Ascending aorta (tissue), 2 donors: Measurements from ENCODE around the gene INKA2. TPM values are rescaled to one million over a fixed set of nuclear protein-coding genes. Genes with fewer than 3 reads are reported as not detected.

Experiments
- DNase-seq, 2 donors: peaks; one replicate each; pipeline ENCODE4 v3.0.0-alpha.2; 2019; ENCODE audit warnings: low spot score in 2 of 2
- H3K27ac ChIP-seq, 2 donors: fragments of 200-600 bp; sonication (generic); one replicate each; pipeline ENCODE4 v1.5.1; 2016 to 2017; ENCODE audit warnings: mild to moderate bottlenecking in 1 of 2
- H3K27me3 ChIP-seq: fragments of 200-600 bp; sonication (generic); one replicate; pipeline ENCODE4 v1.5.1; 2017
- H3K36me3 ChIP-seq, 2 donors: fragments of 200-600 bp; sonication (generic); one replicate each; pipeline ENCODE4 v1.5.1; 2016
- H3K4me1 ChIP-seq, 2 donors: fragments of 200-600 bp; sonication (generic); one replicate each; pipeline ENCODE4 v1.5.1; 2016 to 2017; ENCODE audit warnings: mild to moderate bottlenecking in 1 of 2
- H3K4me3 ChIP-seq, 2 donors: fragments of 200-600 bp; sonication (generic); one replicate each; pipeline ENCODE4 v1.5.1; 2016 to 2017; ENCODE audit warnings: mild to moderate bottlenecking in 1 of 2
- H3K9me3 ChIP-seq, 2 donors: fragments of 200-600 bp; sonication (generic); one replicate each; pipeline ENCODE4 v1.5.1; 2016
- CTCF ChIP-seq, 3 experiments: fragments of 200-600 bp in 2 of 3; fragments of 450-650 bp in 1 of 3; sonication (generic) in 2 of 3; IDR thresholded peaks; one replicate each; pipeline ENCODE4 v1.5.1; 2016 to 2019; ENCODE audit warnings: antibody characterized with exemption in 3 of 3, mild to moderate bottlenecking in 1 of 3, moderate library complexity in 1 of 3
- intact Hi-C: fragments of 100-400 bp; cut with DNase I; formaldehyde crosslinking; loops from one replicate; pipeline ENCODE4 v1.15.1; 2023
- total RNA-seq: library from RNA; depleted of rRNA; stranded (reverse); fragments of >200 nt; gene quantifications from one replicate; pipeline ENCODE4 v1.1.0, GENCODE V29; 2016

The INKA2 gene
- total RNA-seq, result not detected

GRCh38 chr1:111739194-111739924 lies at the start of gene INKA2:
TSS of gene INKA2 (minus strand) at chr1:111739395. CDS start at chr1:111739242, 153 bp downstream.
- H3K9me3 ChIP-seq, result no peaks in the 10 kb centered on the region
- no peaks in the 10 kb centered on the region for H3K36me3 ChIP-seq
- TF ChIP-seq CTCF (IDR thresholded peaks at IDR 0.05), result peak in 1 of 3 experiments; percentile 25
- peaks cover 0 to 14% of the 10 kb centered on the region in 2 donors for H3K4me1 ChIP-seq
- H3K27me3 ChIP-seq, result no peaks in the 10 kb centered on the region
- H3K27ac ChIP-seq, result peak within 1 kb of the TSS; percentile 95
- intact Hi-C loops, result loop anchor here (1.0 to 10.0 kb wide), 5 partner anchors 16 to 965 kb away; partner anchors contain the start of genes DDX20 and RHOC
- DNase-seq, result peak; percentile 77 to 93
- H3K4me3 ChIP-seq, result peak within 1 kb of the TSS; percentile 78 to 88

- no peak for TF ChIP-seq CTCF (IDR thresholded peaks at IDR 0.05)
- Histone ChIP-seq H3K27ac (no peak overlapping the region), H3K36me3 (no peaks in the 10 kb centered on the region), H3K27me3 (no peaks in the 10 kb centered on the region), H3K9me3 (no peaks in the 10 kb centered on the region), H3K4me1 (no peaks in the 10 kb centered on the region), H3K4me3 (no peak overlapping the region)
- intact Hi-C loops, result loop anchor here (5.0 kb wide), 1 partner anchor 206 kb away; no protein-coding TSS in a partner anchor
- DNase-seq, result no peak
Observed at GRCh38 chr1:111786669-111787207, 47.5 kb upstream of the INKA2 start.

- Histone ChIP-seq H3K27me3 (no peaks in the 10 kb centered on the region), H3K4me3 (no peak overlapping the region), H3K4me1 (no peaks in the 10 kb centered on the region), H3K27ac (no peak overlapping the region), H3K36me3 (peaks cover 0 to 3% of the 10 kb centered on the region in 2 donors), H3K9me3 (no peaks in the 10 kb centered on the region)
- no peak for DNase-seq
- intact Hi-C loops, result no loop called here
- no peak for TF ChIP-seq CTCF (IDR thresholded peaks at IDR 0.05)
Observed at GRCh38 chr1:111784273-111784901, 45.2 kb upstream of the INKA2 start.

GRCh38 chr1:111779546-111779945 lies 40.4 kb upstream of the INKA2 start:
- intact Hi-C loops, result loop anchor here (10.0 kb wide), 1 partner anchor 555 kb away; the partner anchor contains the start of gene CHI3L2
- no peak for TF ChIP-seq CTCF (IDR thresholded peaks at IDR 0.05)
- Histone ChIP-seq H3K36me3 (peaks cover 0 to 10% of the 10 kb centered on the region in 2 donors), H3K4me3 (no peak overlapping the region), H3K4me1 (no peaks in the 10 kb centered on the region), H3K27me3 (no peaks in the 10 kb centered on the region), H3K27ac (no peak overlapping the region), H3K9me3 (no peaks in the 10 kb centered on the region)
- no peak for DNase-seq

GRCh38 chr1:111778541-111779051 lies 39.4 kb upstream of the INKA2 start:
- Histone ChIP-seq H3K9me3 (no peaks in the 10 kb centered on the region), H3K27ac (no peak overlapping the region), H3K27me3 (no peaks in the 10 kb centered on the region), H3K4me3 (no peak overlapping the region), H3K36me3 (peaks cover 0 to 10% of the 10 kb centered on the region in 2 donors), H3K4me1 (no peaks in the 10 kb centered on the region)
- no peak for TF ChIP-seq CTCF (IDR thresholded peaks at IDR 0.05)
- no peak for DNase-seq
- intact Hi-C loops, result loop anchor here (10.0 kb wide), 1 partner anchor 554 kb away; the partner anchor contains the start of gene CHI3L2
